GM19043 (cell line): ENCODE results near the gene CNOT9.

ENCODE experiments used
- ATAC-seq: cut with Tn5 transposase; IDR thresholded peaks from one replicate; pipeline ENCODE4 v1.9.1; 2021; ENCODE audit warnings: low read depth; ENCODE audit not compliant: unreplicated experiment

The CNOT9 gene

DNA sequence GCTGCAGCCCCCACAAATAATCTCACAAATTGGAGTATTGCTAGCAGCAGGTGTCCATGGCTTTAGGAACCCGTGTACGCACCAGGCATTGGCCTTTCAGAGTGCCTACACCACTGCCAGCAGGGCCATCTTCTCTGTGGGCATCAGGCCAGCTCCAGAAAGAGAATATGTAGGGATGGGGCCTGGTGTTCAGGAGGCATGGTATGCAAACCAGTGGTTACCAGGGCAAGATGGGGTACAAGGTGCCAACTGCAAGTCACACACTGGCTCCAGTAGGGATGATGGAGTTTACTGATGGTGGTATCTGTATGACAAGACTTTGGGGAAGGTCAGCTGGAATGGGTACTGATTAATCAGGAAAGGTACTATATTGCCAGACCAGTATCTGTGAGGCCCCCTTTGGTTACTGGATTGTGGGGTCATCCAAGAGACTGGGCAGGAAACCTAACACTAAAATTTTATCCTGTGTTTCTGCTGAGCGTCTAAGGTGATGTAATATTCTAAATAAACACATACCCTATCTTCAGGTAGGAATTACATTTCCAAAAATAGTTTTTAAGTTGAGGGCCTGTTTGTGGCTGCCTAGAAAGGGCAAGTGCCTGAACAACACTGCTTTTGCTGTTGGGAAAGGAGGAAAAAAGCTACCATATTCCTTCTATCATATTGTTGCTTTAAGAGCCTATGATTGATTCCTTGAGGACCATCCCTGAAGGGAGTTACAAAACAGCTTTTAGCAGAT, 9.0 kb downstream of the CNOT9 start:
- ATAC-seq, result no peak

- ATAC-seq, result no peak
Measured at GRCh38 chr2:218578272-218578877, 9.7 kb downstream of the CNOT9 start.

GRCh38 chr2:218582076-218582475, 13.4 kb downstream of the CNOT9 start:
- no peak for ATAC-seq

- ATAC-seq, result no peak
Measured at GRCh38 chr2:218583983-218584850, 15.6 kb downstream of the CNOT9 start.

- ATAC-seq, result no peak
Measured at GRCh38 chr2:218585541-218585940, 16.9 kb downstream of the CNOT9 start.

DNA sequence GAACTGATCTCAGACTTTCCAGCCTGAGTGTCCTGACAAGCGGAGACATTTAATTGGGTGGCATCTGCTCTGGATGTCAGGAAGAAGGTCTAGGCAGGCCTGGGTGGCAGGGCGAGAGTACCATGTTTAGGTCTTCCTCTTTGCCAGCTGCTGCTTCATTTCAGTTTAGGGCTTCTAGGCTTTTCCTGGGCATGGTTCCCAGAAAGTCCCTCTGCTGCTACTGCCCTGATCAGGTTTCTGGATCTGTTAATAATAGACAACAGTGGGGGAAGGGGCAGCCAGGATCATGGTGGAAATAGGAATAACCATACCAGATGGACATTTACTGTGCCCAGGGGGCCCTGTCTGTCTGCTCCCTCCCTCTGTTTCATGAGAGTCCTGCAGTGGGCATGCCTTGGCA, 36.8 kb downstream of the CNOT9 start:
- no peak for ATAC-seq

GRCh38 chr2:218607436-218608115, 38.9 kb downstream of the CNOT9 start, which contains the start of gene PLCD4:
Gene PLCD4 (plus strand): TSS chr2:218607899. CDS start chr2:218615740, 7,841 bp downstream.
- ATAC-seq, result no peak

DNA sequence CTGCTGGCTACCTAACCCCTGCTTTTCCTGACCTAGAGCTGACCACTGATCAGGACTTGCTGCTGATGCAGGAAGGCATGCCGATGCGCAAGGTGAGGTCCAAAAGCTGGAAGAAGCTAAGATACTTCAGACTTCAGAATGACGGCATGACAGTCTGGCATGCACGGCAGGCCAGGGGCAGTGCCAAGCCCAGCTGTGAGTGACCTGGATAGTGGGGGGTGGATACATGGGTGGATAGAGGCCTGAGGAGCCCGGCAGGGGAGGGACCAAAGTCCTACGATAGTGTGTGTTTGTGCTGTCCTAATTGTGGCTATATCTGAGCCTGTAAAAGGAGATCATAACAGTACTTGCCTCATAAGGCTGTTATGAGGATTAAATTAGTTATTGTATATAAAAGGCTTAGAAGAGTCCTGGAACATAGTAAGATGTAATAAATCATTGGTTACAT, 47.3 kb downstream of the CNOT9 start:
- no peak for ATAC-seq

DNA sequence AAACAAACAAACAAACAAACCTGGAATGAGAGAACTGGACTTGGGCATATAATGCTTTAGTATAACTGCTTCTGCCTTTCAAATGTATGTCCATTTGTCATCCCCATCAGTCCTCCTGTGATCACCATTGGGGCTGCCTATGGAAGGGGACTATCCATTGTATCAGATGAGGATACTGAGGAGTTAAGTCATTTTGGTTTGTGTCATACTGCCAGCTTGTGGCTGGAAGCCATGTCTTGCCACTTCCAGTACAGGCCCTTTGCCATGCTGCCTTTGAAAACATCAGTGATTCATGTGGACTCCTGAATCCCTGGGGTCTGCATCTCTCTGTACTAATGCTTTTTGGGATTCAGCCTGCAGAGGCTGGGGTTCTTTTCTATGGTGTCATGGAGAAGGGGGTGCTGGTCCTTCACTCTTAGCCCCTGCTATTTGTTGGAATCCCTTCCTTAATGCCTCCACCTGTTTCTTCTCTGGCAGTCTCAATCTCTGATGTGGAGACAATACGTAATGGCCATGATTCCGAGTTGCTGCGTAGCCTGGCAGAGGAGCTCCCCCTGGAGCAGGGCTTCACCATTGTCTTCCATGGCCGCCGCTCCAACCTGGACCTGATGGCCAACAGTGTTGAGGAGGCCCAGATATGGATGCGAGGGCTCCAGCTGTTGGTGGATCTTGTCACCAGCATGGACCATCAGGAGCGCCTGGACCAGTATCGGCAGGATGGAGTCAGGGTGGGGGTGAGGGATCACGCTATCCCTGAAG, 49.6 kb downstream of the CNOT9 start:
- ATAC-seq, result no peak

GRCh38 chr2:218621007-218621406, 52.4 kb downstream of the CNOT9 start:
- ATAC-seq, result no peak

DNA sequence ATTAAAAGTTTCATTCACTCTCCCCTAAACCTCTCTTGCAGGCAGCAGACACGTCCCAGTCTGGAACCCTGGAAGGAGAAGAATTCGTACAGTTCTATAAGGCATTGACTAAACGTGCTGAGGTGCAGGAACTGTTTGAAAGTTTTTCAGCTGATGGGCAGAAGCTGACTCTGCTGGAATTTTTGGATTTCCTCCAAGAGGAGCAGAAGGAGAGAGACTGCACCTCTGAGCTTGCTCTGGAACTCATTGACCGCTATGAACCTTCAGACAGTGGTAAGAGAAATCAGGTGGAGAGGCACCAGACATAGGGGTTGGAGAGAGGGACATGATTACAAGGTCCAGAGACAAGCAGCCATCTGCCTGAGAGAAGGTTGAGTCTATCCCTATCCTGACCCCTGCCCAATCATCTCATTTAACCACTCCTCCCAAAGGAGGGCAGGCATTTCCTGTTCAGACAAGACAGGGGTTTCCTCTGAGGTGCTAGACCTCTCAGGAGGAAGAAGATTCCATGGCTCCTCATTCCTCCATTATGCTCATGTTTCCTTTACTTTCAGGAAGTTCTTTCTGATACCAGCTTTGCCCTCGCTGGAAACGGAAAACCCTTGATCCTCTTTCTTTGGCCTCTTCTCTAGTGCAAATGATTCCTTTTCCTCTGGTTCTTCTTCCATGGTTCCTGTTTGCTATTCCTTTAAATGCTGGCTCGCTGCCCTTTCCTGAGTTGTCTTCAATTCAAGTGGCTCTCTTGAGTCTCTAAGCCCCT, 54.1 kb downstream of the CNOT9 start:
- no peak for ATAC-seq

DNA sequence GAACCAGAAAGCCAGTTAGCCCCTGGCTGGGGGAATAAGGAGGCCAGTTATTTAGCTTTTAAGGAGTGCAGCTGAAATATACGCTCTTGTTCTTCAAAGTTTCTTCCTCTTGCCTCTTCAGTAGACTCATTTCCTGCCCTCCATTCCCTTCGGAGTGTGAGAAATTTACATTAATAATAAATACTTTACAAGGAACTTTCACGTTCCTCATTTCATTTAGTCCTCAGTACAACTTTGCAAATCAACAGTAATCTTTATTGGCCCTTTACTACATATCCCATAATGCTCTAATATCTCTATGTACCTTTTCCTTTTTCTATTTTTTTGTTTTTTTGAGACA, 54.7 kb downstream of the CNOT9 start:
- no peak for ATAC-seq

GRCh38 chr2:218626369-218626768, 57.7 kb downstream of the CNOT9 start:
- no peak for ATAC-seq

- no peak for ATAC-seq
Measured at GRCh38 chr2:218627939-218628338, 59.3 kb downstream of the CNOT9 start.

GRCh38 chr2:218631837-218632236, 63.2 kb downstream of the CNOT9 start:
- no peak for ATAC-seq

DNA sequence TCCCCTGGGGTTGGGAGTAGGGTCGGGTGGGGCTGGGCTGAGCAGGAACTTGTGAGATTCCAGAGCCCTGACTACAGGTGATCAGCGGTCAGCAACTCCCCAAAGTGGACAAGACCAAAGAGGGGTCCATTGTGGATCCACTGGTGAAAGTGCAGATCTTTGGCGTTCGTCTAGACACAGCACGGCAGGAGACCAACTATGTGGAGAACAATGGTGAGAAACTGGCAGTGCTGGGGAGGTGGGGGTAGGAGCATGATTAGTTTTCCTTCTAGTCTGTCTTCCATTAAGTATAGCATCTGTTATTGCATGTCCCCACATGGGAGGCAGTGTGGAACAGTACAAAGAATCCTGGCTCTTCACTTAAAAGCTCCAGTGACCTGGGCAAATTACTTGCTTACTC, 67.1 kb downstream of the CNOT9 start:
- no peak for ATAC-seq

- no peak for ATAC-seq
Measured at GRCh38 chr2:218638372-218638771, 69.7 kb downstream of the CNOT9 start.

- ATAC-seq, result no peak
Measured at GRCh38 chr2:218642121-218642656, 73.5 kb downstream of the CNOT9 start.

DNA sequence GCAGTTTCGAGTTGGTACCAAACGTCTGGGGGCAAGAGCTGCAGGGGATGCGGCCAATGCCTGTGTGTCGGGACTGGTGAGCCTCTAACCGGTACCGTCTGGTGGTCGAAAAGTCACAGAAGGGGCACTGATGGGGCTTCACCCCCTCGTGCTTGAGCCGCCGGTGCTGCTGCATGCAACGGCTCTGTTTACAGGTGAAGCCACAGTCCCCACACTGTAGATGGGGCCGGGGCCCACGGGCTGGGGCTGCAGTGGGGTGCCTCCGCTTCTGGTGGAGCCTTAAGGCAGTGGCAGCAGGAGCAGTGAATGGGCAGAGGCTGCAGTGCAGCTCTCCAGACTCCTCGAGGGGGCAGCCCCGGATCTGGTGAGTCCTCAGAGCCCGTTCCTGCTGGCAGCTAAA, 74.1 kb downstream of the CNOT9 start:
- no peak for ATAC-seq
